GM23338 (cell line): ENCODE data around the gene NLK.

Experiments used
- EZH2 ChIP-seq: fragments of 200-600 bp; sonication (generic); IDR thresholded peaks from one replicate; pipeline ENCODE4 v1.8.0; 2017; ENCODE audit warnings: antibody characterized with exemption, mild to moderate bottlenecking, low read depth; ENCODE audit not compliant: unreplicated experiment
- EZH2phosphoT487 ChIP-seq: fragments of 200-600 bp; sonication (generic); IDR thresholded peaks from one replicate; pipeline ENCODE4 v1.8.1; 2018; ENCODE audit warnings: antibody characterized with exemption; ENCODE audit not compliant: unreplicated experiment
- POLR2AphosphoS5 ChIP-seq: IDR thresholded peaks from 2 replicates; pipeline ENCODE4 v1.6.1; 2016; ENCODE audit warnings: antibody characterized with exemption, low read depth
- TF ChIP-seq, protein P1 (sequence below), 2 experiments: fragments of 200-600 bp in 1 of 2; sonication (generic) in 1 of 2; conservative IDR thresholded peaks; 2 replicates each; pipeline versions ENCODE4 v1.5.1 to v1.6.1; 2016 to 2017; ENCODE audit warnings: antibody characterized with exemption in 2 of 2, low read depth in 2 of 2, mild to moderate bottlenecking in 2 of 2, moderate library complexity in 1 of 2
- TF ChIP-seq, protein P2 (sequence below): IDR thresholded peaks from one replicate; pipeline ENCODE4 v1.6.1; 2018; ENCODE audit warnings: antibody characterized with exemption; ENCODE audit not compliant: unreplicated experiment

DNA sequence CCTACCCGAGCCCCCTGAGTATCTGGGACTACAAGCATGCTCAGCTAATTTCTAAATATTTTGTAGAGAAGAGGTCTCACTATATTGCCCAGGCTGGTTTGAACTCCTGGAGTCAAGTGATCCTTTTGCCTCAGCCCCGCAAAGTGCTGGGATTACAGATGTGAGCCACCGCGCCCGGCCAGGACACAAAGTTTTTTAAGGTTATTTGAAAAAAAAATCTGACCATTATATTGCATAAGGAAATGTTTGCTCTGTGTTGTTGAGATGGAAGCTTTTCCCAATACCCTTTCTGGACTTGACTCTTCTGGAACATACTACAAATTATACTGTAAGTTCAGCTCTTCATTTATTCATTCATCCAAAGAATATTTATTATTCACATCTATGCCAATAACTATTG is 143.2 kb downstream of the NLK start:
- TF ChIP-seq, protein P1, sequence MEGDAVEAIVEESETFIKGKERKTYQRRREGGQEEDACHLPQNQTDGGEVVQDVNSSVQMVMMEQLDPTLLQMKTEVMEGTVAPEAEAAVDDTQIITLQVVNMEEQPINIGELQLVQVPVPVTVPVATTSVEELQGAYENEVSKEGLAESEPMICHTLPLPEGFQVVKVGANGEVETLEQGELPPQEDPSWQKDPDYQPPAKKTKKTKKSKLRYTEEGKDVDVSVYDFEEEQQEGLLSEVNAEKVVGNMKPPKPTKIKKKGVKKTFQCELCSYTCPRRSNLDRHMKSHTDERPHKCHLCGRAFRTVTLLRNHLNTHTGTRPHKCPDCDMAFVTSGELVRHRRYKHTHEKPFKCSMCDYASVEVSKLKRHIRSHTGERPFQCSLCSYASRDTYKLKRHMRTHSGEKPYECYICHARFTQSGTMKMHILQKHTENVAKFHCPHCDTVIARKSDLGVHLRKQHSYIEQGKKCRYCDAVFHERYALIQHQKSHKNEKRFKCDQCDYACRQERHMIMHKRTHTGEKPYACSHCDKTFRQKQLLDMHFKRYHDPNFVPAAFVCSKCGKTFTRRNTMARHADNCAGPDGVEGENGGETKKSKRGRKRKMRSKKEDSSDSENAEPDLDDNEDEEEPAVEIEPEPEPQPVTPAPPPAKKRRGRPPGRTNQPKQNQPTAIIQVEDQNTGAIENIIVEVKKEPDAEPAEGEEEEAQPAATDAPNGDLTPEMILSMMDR (conservative IDR thresholded peaks at IDR 0.05; ENCODE audit: low read depth in 2 of 2) = no peak
- TF ChIP-seq EZH2phosphoT487 = no peak
- no peak for TF ChIP-seq EZH2
- TF ChIP-seq, protein P2, sequence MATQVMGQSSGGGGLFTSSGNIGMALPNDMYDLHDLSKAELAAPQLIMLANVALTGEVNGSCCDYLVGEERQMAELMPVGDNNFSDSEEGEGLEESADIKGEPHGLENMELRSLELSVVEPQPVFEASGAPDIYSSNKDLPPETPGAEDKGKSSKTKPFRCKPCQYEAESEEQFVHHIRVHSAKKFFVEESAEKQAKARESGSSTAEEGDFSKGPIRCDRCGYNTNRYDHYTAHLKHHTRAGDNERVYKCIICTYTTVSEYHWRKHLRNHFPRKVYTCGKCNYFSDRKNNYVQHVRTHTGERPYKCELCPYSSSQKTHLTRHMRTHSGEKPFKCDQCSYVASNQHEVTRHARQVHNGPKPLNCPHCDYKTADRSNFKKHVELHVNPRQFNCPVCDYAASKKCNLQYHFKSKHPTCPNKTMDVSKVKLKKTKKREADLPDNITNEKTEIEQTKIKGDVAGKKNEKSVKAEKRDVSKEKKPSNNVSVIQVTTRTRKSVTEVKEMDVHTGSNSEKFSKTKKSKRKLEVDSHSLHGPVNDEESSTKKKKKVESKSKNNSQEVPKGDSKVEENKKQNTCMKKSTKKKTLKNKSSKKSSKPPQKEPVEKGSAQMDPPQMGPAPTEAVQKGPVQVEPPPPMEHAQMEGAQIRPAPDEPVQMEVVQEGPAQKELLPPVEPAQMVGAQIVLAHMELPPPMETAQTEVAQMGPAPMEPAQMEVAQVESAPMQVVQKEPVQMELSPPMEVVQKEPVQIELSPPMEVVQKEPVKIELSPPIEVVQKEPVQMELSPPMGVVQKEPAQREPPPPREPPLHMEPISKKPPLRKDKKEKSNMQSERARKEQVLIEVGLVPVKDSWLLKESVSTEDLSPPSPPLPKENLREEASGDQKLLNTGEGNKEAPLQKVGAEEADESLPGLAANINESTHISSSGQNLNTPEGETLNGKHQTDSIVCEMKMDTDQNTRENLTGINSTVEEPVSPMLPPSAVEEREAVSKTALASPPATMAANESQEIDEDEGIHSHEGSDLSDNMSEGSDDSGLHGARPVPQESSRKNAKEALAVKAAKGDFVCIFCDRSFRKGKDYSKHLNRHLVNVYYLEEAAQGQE = no peak
- no peak for TF ChIP-seq POLR2AphosphoS5
